Measurements from ENCODE around the gene DCAF10.

- TF ChIP-seq CTCF (IDR thresholded peaks at IDR 0.05) (peak in 2 of 6 experiments; percentile 11 to 22), POLR2A (IDR thresholded peaks at IDR 0.05) (no peak)
Observed at GRCh38 chr9:37859043-37859442, 58.4 kb downstream of the DCAF10 start.

All from Peyer's patch (tissue), 4 donors.